Neural cell (in vitro differentiated cells): Measurements from ENCODE around the gene MEOX1.

Experiments
- RAD21 ChIP-seq: fragments of 450-650 bp; conservative IDR thresholded peaks from 2 replicates; pipeline ENCODE4 v1.6.1; 2014; ENCODE audit warnings: antibody characterized with exemption, mild to moderate bottlenecking, moderate library complexity
- REST ChIP-seq: IDR thresholded peaks from 2 replicates; pipeline ENCODE4 v1.6.1; 2012; ENCODE audit warnings: borderline replicate concordance
- TAF1 ChIP-seq: IDR thresholded peaks from 2 replicates; pipeline ENCODE4 v1.6.1; 2012; ENCODE audit warnings: low read depth
- TF ChIP-seq, protein P1 (sequence below): fragments of 450-650 bp; IDR thresholded peaks from 2 replicates; pipeline ENCODE4 v1.5.1; 2014; ENCODE audit warnings: antibody characterized with exemption, mild to moderate bottlenecking, moderate library complexity; ENCODE audit not compliant: poor library complexity, severe bottlenecking

DNA sequence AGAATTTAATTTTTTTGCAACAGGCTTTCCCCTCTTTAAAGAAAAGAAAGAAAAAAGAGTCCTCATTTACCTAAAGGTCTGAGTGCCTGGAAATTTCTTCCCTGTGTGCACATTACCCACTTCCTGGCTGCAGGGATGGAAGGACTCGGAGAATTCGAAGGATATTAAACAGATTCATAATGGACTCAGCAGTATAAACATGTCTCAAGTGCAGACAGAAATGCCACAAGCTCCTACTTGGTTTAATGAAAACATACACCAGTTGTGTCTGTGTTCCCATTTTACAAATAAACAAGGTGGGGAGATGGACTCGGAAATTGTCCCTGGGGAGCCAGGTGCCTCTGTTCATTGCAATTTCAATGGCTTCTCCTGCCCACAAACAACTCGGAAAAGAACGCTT is 47.2 kb downstream of the MEOX1 start:
- TF ChIP-seq, protein P1, sequence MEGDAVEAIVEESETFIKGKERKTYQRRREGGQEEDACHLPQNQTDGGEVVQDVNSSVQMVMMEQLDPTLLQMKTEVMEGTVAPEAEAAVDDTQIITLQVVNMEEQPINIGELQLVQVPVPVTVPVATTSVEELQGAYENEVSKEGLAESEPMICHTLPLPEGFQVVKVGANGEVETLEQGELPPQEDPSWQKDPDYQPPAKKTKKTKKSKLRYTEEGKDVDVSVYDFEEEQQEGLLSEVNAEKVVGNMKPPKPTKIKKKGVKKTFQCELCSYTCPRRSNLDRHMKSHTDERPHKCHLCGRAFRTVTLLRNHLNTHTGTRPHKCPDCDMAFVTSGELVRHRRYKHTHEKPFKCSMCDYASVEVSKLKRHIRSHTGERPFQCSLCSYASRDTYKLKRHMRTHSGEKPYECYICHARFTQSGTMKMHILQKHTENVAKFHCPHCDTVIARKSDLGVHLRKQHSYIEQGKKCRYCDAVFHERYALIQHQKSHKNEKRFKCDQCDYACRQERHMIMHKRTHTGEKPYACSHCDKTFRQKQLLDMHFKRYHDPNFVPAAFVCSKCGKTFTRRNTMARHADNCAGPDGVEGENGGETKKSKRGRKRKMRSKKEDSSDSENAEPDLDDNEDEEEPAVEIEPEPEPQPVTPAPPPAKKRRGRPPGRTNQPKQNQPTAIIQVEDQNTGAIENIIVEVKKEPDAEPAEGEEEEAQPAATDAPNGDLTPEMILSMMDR, result no peak
- TF ChIP-seq RAD21 (no peak), TAF1 (no peak), REST (no peak)
